ENCODE measurements around the gene PDE11A.

Gene PDE11A

DNA sequence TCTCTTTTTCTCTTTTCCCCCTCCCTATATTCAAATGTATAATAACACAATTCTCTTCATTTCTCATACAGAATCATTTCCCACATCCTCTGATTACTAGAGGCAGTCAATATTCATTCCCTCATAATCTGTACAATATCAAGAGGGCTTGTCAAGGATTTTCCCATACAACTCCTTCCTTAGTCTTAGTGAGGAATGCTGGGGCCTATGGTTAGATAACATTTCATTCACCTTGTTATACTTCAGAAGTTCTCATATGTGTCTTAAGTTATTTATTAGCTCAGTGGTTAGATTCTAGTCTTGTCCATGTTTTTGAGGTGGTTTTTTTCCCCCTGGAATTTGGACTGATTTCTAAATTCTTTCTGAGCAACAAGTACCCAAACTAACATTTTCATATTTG lies 289.5 kb downstream of the PDE11A start:
- no peak overlapping the region for H3K9ac ChIP-seq (ENCODE audit: low read depth, low read length)
- peaks cover 29% of the 10 kb centered on the region for H3K4me1 ChIP-seq (ENCODE audit: insufficient read depth, low read length)
- H2AFZ ChIP-seq (ENCODE audit: low read depth, low read length): no peak overlapping the region
- no peaks in the 10 kb centered on the region for H3K27me3 ChIP-seq (ENCODE audit: insufficient read depth, low read length, poor library complexity)
- DNase-seq: no peak
- H3K27ac ChIP-seq (ENCODE audit: low read length): no peak overlapping the region
- H3K4me2 ChIP-seq (ENCODE audit: insufficient read depth, low read length): peak overlapping the region; percentile 65
- TF ChIP-seq EZH2 (IDR thresholded peaks at IDR 0.05; ENCODE audit: borderline replicate concordance, low read depth, low read length, severe bottlenecking): no peak
- TF ChIP-seq CTCF (IDR thresholded peaks at IDR 0.05; ENCODE audit: borderline replicate concordance, extremely low read depth, low read length, poor library complexity, severe bottlenecking): no peak
- no peaks in the 10 kb centered on the region for H3K79me2 ChIP-seq (ENCODE audit: insufficient read depth, low read length)
- no peaks in the 10 kb centered on the region for H3K36me3 ChIP-seq (ENCODE audit: insufficient read depth, low read length)
- H4K20me1 ChIP-seq (ENCODE audit: insufficient read depth, low read length): no peaks in the 10 kb centered on the region
- H3K4me3 ChIP-seq (ENCODE audit: low read depth in 1 of 2, low read length in 2 of 2): no peak overlapping the region
- no peaks in the 10 kb centered on the region for H3K9me3 ChIP-seq (ENCODE audit: insufficient read depth, low read length, severe bottlenecking)
- no peak for ATAC-seq (ENCODE audit: insufficient read depth, low read depth)

GRCh38 chr2:177782613-177783012 lies 290.0 kb downstream of the PDE11A start:
- no peak overlapping the region for H3K9ac ChIP-seq (ENCODE audit: low read depth, low read length)
- DNase-seq (no peak), ATAC-seq (ENCODE audit: insufficient read depth, low read depth) (no peak)
- H3K79me2 ChIP-seq (ENCODE audit: insufficient read depth, low read length): no peaks in the 10 kb centered on the region
- H3K4me1 ChIP-seq (ENCODE audit: insufficient read depth, low read length): peaks cover 29% of the 10 kb centered on the region
- no peaks in the 10 kb centered on the region for H3K9me3 ChIP-seq (ENCODE audit: insufficient read depth, low read length, severe bottlenecking)
- H3K4me3 ChIP-seq (ENCODE audit: low read depth in 1 of 2, low read length in 2 of 2): no peak overlapping the region
- no peak overlapping the region for H3K4me2 ChIP-seq (ENCODE audit: insufficient read depth, low read length)
- no peak overlapping the region for H2AFZ ChIP-seq (ENCODE audit: low read depth, low read length)
- H4K20me1 ChIP-seq (ENCODE audit: insufficient read depth, low read length): no peaks in the 10 kb centered on the region
- H3K27ac ChIP-seq (ENCODE audit: low read length): no peak overlapping the region
- no peaks in the 10 kb centered on the region for H3K36me3 ChIP-seq (ENCODE audit: insufficient read depth, low read length)
- H3K27me3 ChIP-seq (ENCODE audit: insufficient read depth, low read length, poor library complexity): no peaks in the 10 kb centered on the region
- TF ChIP-seq EZH2 (IDR thresholded peaks at IDR 0.05; ENCODE audit: borderline replicate concordance, low read depth, low read length, severe bottlenecking) (no peak), CTCF (IDR thresholded peaks at IDR 0.05; ENCODE audit: borderline replicate concordance, extremely low read depth, low read length, poor library complexity, severe bottlenecking) (no peak)

DNA sequence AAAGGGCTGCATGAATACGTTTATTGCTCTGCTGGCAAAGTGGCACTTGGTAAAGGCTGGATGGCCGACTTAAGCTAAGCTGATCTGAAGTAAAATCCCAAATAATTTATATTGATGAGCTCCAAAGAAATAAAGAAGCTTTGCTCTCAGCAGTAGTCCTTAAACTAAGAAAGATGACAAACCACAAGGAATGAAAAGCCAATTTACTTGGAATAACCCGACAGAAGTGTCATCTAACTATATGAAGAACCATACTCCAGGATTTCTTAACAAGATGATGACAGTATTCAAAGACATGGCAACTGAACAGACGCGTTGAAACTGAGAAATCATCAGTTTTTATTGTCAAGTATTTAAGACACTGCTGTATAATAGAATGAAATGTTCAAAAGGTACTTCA lies 294.1 kb downstream of the PDE11A start:
- H3K79me2 ChIP-seq (ENCODE audit: insufficient read depth, low read length): no peaks in the 10 kb centered on the region
- no peaks in the 10 kb centered on the region for H4K20me1 ChIP-seq (ENCODE audit: insufficient read depth, low read length)
- no peaks in the 10 kb centered on the region for H3K9me3 ChIP-seq (ENCODE audit: insufficient read depth, low read length, severe bottlenecking)
- no peak overlapping the region for H3K4me2 ChIP-seq (ENCODE audit: insufficient read depth, low read length)
- no peak for ATAC-seq (ENCODE audit: insufficient read depth, low read depth)
- H3K27ac ChIP-seq (ENCODE audit: low read length): no peak overlapping the region
- no peak overlapping the region for H3K9ac ChIP-seq (ENCODE audit: low read depth, low read length)
- H2AFZ ChIP-seq (ENCODE audit: low read depth, low read length): no peak overlapping the region
- H3K4me3 ChIP-seq (ENCODE audit: low read depth in 1 of 2, low read length in 2 of 2): no peak overlapping the region
- no peaks in the 10 kb centered on the region for H3K36me3 ChIP-seq (ENCODE audit: insufficient read depth, low read length)
- no peaks in the 10 kb centered on the region for H3K27me3 ChIP-seq (ENCODE audit: insufficient read depth, low read length, poor library complexity)
- DNase-seq: no peak
- peaks cover 10% of the 10 kb centered on the region for H3K4me1 ChIP-seq (ENCODE audit: insufficient read depth, low read length)
- TF ChIP-seq EZH2 (IDR thresholded peaks at IDR 0.05; ENCODE audit: borderline replicate concordance, low read depth, low read length, severe bottlenecking): no peak
- TF ChIP-seq CTCF (IDR thresholded peaks at IDR 0.05; ENCODE audit: borderline replicate concordance, extremely low read depth, low read length, poor library complexity, severe bottlenecking): no peak

DNA sequence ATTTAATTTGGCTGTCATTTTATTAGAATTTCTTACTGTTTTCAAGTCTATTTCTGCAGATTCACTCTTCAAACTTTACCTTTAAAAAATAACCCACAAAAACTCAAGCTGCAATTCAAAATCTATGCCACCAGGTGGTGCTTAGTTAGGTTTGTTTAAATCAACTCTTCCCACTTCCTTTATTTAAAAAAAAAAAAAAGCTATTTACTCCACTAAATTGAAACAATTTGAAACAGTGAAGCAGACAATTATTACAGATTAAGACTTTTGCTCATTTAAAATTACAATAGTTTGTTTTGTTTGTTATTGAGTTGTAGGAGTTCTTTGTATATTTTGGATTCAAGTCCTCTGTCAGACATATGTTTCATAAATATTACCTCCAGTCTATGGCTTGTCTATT lies 300.0 kb downstream of the PDE11A start:
- Histone ChIP-seq H3K79me2 (ENCODE audit: insufficient read depth, low read length) (no peaks in the 10 kb centered on the region), H3K4me3 (ENCODE audit: low read depth in 1 of 2, low read length in 2 of 2) (no peak overlapping the region), H4K20me1 (ENCODE audit: insufficient read depth, low read length) (no peaks in the 10 kb centered on the region), H3K27ac (ENCODE audit: low read length) (no peak overlapping the region), H2AFZ (ENCODE audit: low read depth, low read length) (no peak overlapping the region), H3K27me3 (ENCODE audit: insufficient read depth, low read length, poor library complexity) (no peaks in the 10 kb centered on the region), H3K9me3 (ENCODE audit: insufficient read depth, low read length, severe bottlenecking) (no peaks in the 10 kb centered on the region), H3K36me3 (ENCODE audit: insufficient read depth, low read length) (no peaks in the 10 kb centered on the region), H3K4me1 (ENCODE audit: insufficient read depth, low read length) (no peaks in the 10 kb centered on the region), H3K4me2 (ENCODE audit: insufficient read depth, low read length) (no peak overlapping the region), H3K9ac (ENCODE audit: low read depth, low read length) (no peak overlapping the region)
- no peak for TF ChIP-seq EZH2 (IDR thresholded peaks at IDR 0.05; ENCODE audit: borderline replicate concordance, low read depth, low read length, severe bottlenecking)
- peak; percentile 72 for TF ChIP-seq CTCF (IDR thresholded peaks at IDR 0.05; ENCODE audit: borderline replicate concordance, extremely low read depth, low read length, poor library complexity, severe bottlenecking)
- ATAC-seq (ENCODE audit: insufficient read depth, low read depth) (no peak), DNase-seq (peak; percentile 32)

All from DND-41 (cell line).